Fibroblast of mammary gland (primary cell): ENCODE results near the gene PTER.

ENCODE experiments used
- DNase-seq: peaks from one replicate; pipeline ENCODE4 v3.0.0-alpha.2; 2010; ENCODE audit warnings: low read depth
- H3K4me3 ChIP-seq: 2 replicates; pipeline ENCODE4 v1.5.1; 2011; ENCODE audit warnings: low read depth, mild to moderate bottlenecking, low read length, moderate library complexity; ENCODE audit not compliant: control insufficient read depth
- TF ChIP-seq, protein P1 (sequence below): conservative IDR thresholded peaks from 2 replicates; pipeline ENCODE4 v1.5.1; 2011; ENCODE audit warnings: low read depth, low read length, inconsistent platforms; ENCODE audit not compliant: control insufficient read depth, insufficient read depth

The PTER gene

DNA sequence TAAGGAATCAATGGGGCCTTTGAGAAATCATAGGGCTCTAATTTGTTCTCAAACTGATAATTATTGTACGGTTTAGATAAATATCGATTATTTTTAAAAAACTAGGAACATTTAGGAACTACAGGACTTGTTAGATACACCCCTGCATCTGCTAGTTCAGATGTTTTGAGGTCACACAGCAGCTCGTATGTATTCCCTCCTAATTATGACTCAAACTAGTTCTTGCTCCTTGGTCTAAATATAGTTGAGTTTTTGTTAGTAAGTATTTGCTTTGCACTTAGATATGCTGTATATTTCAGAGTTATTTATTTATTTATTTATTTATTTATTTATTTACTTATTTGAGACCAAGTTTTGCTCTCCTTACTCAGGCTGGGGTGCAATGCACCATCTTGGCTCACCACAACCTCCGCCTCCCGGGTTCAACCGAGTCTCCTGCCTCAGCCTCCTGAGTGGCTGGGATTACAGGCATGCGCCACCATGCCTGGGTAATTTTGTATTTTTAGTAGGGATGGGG lies 22.7 kb downstream of the PTER start:
- H3K4me3 ChIP-seq = no peak overlapping the region
- TF ChIP-seq, protein P1, sequence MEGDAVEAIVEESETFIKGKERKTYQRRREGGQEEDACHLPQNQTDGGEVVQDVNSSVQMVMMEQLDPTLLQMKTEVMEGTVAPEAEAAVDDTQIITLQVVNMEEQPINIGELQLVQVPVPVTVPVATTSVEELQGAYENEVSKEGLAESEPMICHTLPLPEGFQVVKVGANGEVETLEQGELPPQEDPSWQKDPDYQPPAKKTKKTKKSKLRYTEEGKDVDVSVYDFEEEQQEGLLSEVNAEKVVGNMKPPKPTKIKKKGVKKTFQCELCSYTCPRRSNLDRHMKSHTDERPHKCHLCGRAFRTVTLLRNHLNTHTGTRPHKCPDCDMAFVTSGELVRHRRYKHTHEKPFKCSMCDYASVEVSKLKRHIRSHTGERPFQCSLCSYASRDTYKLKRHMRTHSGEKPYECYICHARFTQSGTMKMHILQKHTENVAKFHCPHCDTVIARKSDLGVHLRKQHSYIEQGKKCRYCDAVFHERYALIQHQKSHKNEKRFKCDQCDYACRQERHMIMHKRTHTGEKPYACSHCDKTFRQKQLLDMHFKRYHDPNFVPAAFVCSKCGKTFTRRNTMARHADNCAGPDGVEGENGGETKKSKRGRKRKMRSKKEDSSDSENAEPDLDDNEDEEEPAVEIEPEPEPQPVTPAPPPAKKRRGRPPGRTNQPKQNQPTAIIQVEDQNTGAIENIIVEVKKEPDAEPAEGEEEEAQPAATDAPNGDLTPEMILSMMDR = no peak
- no peak for DNase-seq

DNA sequence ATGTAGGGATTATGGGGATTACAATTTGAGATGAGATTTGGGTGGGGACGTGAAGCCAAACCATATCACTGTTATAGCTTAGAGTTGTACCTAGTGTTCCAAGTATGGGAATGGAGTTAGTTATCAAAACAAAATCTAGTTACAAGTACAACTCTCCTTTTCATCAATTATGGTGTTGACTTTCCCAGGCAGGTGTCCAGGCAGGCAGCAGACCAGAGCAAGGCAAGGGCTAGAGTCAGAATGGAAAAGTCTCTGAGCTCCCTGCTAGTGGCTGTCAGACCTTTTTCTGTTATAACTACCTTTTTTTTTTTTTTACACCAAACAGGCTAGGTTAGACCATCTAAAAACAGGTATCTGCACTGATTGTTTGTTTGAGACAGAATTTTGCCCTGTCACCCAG lies 29.2 kb downstream of the PTER start:
- TF ChIP-seq, protein P1 = no peak
- no peak for DNase-seq
- H3K4me3 ChIP-seq = no peak overlapping the region

DNA sequence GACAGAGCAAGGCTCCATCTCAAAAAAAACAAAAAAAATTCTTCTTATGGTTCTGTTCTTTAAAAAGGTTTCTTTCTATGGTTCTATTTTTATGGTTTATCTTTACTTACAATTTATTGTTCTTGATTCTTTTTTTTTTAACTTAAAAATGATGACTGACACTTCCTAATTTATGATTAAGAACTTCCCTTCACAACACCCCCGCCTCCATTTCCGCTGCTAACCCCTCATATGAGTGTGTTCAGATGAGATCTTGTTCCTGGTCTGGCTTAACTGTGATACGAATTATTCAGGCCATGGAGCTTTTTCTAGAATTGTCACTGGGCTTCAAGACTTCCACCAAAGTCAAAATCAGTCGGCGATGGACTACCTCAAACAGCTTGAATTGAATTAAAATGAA lies 33.9 kb downstream of the PTER start:
- TF ChIP-seq, protein P1 = no peak
- no peak for DNase-seq
- H3K4me3 ChIP-seq = no peak overlapping the region

DNA sequence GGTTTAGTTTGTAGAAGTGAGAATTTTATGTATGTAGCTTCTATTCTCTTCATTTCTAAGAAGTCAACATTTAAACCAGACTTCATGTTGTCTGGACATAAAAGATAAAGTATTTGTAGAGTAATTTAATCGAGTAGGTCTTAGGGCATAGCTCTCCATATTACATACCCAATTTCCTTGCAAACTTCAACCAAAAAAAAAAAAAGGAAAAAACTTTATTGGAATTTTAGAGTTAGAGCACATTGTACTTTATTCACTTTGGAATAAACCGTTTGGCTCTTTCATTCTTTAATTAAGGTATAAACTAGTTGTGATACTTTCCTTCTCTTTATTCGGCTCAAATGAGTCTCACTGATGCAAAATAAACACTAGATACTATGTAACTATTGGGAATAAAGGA lies 36.0 kb downstream of the PTER start:
- TF ChIP-seq, protein P1 = no peak
- DNase-seq = no peak
- no peak overlapping the region for H3K4me3 ChIP-seq

DNA sequence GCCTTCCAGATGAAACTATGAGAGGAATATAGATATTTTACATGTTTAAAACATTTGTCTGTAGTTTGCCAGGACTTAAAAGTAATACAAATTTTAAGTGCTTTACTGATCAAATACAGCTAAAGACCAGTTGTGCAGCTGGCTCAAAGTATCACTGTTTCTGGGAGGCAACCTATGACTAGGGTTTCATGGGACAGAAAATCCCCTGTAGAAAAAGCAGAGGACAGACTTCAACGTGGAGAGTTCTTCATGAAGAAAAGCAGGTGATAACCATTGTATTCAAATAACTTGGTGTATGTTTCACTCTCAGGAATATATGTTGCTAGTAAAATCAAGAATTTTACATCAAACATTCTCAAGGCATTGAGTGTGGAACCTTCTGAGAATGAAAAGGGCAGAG lies 40.9 kb downstream of the PTER start:
- DNase-seq = no peak
- no peak overlapping the region for H3K4me3 ChIP-seq
- TF ChIP-seq, protein P1 = no peak

DNA sequence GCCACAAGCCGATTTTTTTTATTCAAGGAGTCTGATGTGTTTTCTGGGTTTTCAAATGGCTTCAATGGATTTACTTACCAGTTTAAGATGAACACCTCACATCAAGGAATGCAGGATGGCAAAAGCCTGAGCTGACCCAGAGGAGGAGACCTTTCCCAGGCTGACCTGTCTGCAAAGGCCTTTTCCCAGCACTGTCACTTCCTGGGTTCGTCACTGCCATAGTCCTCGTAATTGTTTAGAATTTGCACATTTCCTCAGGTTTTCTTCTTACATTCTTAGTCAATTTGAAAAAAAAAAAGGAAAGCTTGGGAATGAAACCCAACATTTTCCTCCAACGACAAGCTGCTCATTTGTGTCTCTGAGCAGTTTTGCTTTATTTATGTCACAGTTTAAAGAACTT lies 42.0 kb downstream of the PTER start:
- no peak for DNase-seq
- TF ChIP-seq, protein P1 = no peak
- H3K4me3 ChIP-seq = no peak overlapping the region
